Activated CD4-positive, alpha-beta T cell treated with anti-CD3 and anti-CD28 coated beads, Interleukin-2, amount 50 U/mL, for 4 hours (primary cell): Measurements from ENCODE around the gene WDR37.

Experiments
- DNase-seq, 2 experiments: peaks; one replicate each; pipeline ENCODE4 v3.0.0-alpha.2; 2020

WDR37 gene

GRCh38 chr10:1078668-1079067 lies 22.5 kb downstream of the WDR37 start:
- DNase-seq = no peak

GRCh38 chr10:1083581-1083980 lies 27.4 kb downstream of the WDR37 start:
- DNase-seq = no peak

DNA sequence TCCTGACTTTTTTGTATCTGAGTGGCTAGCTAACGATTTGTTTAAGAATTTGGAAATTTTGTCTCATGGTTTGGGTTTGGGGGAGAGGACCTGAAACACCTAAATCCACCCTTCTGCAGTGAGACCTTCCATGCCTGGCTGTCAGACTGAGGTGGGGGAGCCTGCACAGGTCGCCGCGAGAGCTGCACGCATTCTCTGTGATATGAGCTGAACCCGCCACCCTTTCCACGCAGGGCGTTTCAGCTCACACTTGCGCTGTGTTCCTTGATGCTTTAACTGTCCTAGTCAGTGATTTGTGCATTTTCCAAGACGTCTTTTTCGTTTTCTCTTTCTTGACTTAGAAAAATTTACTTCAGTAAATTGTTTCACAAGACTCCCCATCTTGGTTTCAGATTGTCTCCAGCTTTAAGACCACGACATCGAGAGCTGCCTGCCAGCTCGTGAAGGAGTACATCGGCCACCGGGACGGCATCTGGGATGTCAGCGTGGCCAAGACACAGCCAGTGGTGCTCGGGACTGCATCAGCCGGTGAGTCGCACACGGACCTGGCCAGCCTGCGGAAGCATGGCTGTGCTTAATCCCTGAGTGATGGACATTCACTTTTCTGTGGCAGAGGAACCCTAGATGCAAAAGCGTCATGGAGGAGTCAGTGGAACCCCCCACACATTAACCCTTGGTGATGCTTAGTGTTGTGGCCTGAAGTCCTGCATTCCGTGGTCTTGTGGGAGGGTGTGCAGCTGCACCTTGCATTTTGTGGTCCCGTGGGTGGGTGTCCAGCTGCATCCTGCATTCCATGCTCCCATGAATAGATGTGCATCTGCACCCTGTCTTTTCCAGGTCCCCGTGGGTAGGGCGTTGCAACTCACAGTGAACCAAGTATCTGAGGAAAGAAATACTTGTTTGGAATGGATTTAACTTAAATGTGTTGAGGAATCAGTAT lies 28.1 kb downstream of the WDR37 start:
- DNase-seq = no peak

- DNase-seq = no peak
These were observed 29.1 kb downstream of the WDR37 start for GRCh38 chr10:1085258-1085657.

- DNase-seq = no peak
These were observed 30.6 kb downstream of the WDR37 start for GRCh38 chr10:1086787-1087186.

DNA sequence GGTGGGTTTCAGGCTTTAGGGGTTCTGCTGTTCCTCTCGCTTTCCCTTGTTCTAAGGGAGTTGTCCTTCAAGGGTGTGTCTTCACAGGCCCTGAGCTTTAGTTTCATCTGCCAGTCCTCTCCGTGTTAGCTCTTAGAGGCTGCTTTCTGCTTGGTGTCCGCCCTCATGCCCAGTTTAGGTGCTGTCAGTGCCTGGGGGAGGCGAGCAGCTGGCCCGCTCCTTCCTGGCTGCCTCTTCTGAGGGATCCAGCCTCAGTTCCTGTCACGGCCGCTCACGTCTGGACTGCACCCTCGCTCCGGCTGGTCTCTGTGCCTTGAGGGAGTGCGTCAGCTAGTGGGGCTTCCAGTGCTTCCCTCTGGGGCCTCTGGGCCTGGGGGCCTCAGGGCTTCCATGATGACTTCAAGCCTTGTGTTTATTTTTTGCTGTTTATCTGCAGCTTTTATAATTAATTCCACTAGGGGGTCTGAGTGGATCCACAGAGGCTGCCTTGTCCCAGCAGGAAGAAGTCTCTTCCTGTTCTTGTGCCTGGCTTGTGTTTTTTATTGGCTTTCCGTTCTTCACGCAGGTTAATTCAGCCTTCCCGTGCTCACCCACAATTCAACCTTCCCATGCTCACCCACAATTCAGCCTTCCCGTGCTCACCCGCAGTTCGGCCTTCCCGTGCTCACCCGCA lies 33.0 kb downstream of the WDR37 start:
- DNase-seq = no peak

GRCh38 chr10:1090696-1091095 lies 34.5 kb downstream of the WDR37 start:
- no peak for DNase-seq

- no peak for DNase-seq
These were observed 37.5 kb downstream of the WDR37 start for GRCh38 chr10:1093696-1094095.

DNA sequence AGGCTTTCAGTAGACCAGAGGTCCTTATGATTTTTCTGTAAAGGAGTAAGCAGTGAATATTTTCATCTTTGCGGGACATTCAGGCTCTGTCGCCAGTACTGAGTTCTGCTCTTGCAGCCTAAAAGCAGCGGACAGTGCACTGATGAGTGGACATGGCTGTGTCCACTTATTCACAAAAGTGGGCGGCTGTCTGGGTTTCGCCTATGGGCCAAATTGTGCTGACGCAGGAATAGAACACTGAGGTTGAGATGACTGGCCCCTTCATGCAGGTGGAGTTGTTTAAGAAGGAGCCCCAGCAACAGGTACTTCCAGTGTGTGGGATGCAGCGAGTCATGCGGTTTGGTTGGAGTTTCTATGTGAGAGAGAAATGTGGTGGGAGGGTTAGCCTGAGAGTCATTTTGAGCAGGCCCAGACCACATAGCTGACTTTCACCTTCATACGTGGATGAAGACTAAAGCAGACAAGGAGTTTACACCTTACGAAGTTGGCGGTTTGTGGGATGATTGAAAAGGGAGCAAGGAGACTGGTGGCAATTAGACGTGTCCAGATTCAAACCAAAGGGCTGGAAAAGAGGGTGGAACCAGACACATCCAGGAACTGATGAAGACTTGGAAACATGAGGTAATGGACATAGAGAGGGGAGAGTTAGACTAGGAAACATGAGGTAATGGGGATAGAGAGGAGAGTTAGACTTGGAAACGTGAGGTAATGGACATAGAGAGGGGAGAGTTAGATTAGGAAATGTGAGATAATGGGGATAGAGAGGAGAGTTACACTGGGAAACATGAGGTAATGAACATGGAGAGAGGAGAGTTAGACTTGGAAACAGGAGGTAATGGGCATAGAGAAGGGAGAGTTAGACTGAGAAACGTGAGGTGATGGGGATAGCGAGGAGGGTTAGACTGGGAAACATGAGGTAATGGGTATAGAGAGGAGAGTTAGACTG lies 38.2 kb downstream of the WDR37 start:
- DNase-seq = peak; percentile 12 to 34

- DNase-seq = no peak
These were observed 39.3 kb downstream of the WDR37 start for GRCh38 chr10:1095498-1095897.

GRCh38 chr10:1096287-1096889 lies 40.2 kb downstream of the WDR37 start:
- no peak for DNase-seq

- no peak for DNase-seq
These were observed 41.3 kb downstream of the WDR37 start for GRCh38 chr10:1097436-1097835.

- DNase-seq = no peak
These were observed 44.0 kb downstream of the WDR37 start for GRCh38 chr10:1100143-1100542.

GRCh38 chr10:1100691-1101368 lies 44.6 kb downstream of the WDR37 start:
- DNase-seq = no peak

DNA sequence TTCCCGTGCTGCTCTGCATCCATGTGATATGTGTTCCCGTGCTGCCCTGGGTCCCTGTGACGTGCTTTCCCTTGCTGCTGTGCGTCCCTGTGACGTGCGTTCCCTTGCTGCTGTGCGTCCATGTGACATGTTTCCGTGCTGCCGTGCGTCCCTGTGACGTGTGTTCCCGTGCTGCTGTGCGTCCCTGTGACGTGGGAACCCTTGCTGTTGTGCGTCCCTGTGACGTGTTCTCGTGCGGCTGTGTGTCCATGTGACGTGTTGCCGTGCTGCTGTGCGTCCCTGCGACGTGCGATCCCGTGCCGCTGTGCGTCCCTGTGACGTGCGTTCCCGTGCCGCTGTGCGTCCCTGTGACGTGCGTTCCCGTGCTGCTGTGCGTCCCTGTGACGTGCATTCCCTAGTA lies 45.8 kb downstream of the WDR37 start:
- DNase-seq = no peak

GRCh38 chr10:1102416-1102815 lies 46.2 kb downstream of the WDR37 start:
- peak in 1 of 2 experiments; percentile 36 for DNase-seq

- DNase-seq = no peak
These were observed 46.6 kb downstream of the WDR37 start for GRCh38 chr10:1102831-1103230.

DNA sequence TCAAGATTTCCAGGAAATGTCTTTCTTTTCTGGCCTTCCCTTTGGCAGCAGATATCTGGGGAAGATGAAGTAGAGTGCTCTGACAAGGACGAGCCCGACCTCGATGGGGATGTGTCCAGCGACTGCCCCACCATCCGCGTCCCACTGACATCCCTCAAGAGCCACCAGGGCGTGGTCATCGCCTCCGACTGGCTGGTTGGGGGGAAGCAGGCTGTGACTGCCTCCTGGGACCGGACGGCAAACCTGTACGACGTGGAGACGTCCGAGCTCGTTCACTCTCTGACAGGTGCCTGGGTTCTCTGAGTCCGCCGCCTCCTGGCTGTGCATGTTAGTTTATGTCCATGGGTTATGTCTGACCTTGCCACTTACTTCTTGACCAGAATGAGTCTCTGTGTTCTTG lies 47.4 kb downstream of the WDR37 start:
- DNase-seq = no peak

GRCh38 chr10:1104971-1105370 lies 48.8 kb downstream of the WDR37 start:
- no peak for DNase-seq

DNA sequence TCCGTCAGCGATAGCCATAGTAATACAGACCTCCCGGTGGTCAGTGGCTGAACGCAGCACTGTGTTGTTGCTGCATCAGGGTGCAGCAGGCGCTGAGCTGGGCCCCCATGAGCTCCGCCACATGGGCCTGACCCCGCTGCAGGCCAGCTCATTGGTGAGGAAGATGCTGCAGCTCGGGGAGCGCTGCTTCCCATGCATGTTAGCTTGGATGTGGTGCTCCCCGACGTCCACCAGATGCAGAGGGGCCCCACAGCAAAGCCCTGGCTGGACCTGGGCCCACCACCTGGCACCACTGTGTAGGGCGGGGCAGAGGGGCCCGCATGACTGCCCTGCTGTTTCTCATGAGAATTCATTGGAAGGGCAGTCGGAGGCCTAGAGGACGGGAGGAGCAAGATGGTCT lies 50.8 kb downstream of the WDR37 start:
- DNase-seq = no peak

DNA sequence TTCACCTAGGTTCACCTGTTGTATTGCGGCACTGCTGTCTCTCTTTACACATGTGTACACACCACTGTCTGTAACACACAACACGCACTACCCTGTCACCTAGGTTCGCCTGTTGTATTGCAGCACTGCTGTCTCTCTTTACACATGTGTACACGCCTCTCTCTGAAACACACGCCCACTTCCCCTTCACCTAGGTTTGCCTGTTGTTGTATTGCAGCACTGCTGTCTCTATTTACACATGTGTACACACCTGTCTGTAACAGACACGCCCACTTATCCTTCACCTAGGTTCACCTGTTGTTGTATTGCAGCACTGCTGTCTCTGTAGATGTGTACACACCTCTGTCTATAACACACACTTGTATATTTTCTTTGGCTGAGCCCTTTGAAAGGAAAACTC lies 51.5 kb downstream of the WDR37 start:
- no peak for DNase-seq
